GM23338 (cell line): ENCODE measurements around the gene CHRNA5. TPM values are rescaled to one million over a fixed set of nuclear protein-coding genes. Genes with fewer than 3 reads are reported as not detected.
"Not testable (repeated sequence)": the region's sequence is repeated elsewhere in the genome, so short reads cannot be mapped to it uniquely, and the experiment has no call there.

ENCODE experiments used
- ATAC-seq: fragments of 200-7000 bp; cut with Tn5 transposase; 3 replicates; pipeline ENCODE4 v1.9.1; 2020
- DNase-seq: peaks from one replicate; pipeline ENCODE4 v3.0.0-alpha.2; 2015; ENCODE audit warnings: low spot score
- H2AFZ ChIP-seq: fragments of 200-600 bp; sonication (generic); 2 replicates; pipeline ENCODE4 v1.8.0; 2016; ENCODE audit warnings: antibody characterized with exemption, mild to moderate bottlenecking, moderate library complexity
- H3F3A ChIP-seq: fragments of 200-600 bp; sonication (generic); replicated peaks from 2 replicates; pipeline ENCODE4 v1.8.0; 2017; ENCODE audit warnings: antibody characterized with exemption, mixed run types, low read depth
- H3K27ac ChIP-seq: fragments of 200-600 bp; sonication (generic); 2 replicates; pipeline ENCODE4 v1.6.1; 2016; ENCODE audit warnings: low read depth
- H3K27me3 ChIP-seq: fragments of 200-600 bp; sonication (generic); 2 replicates; pipeline ENCODE4 v1.8.0; 2016; ENCODE audit warnings: mild to moderate bottlenecking, mixed run types, moderate library complexity; ENCODE audit not compliant: insufficient read depth
- H3K36me3 ChIP-seq: fragments of 200-600 bp; sonication (generic); 2 replicates; pipeline ENCODE4 v1.8.0; 2016; ENCODE audit warnings: mild to moderate bottlenecking; ENCODE audit not compliant: insufficient read depth
- H3K4me1 ChIP-seq: fragments of 200-600 bp; sonication (generic); 2 replicates; pipeline ENCODE4 v1.8.0; 2016; ENCODE audit warnings: mild to moderate bottlenecking, moderate library complexity; ENCODE audit not compliant: insufficient read depth
- H3K4me2 ChIP-seq: fragments of 200-600 bp; sonication (generic); 2 replicates; pipeline ENCODE4 v1.7.1; 2017; ENCODE audit warnings: mixed run types
- H3K4me3 ChIP-seq: fragments of 200-600 bp; sonication (generic); 2 replicates; pipeline ENCODE4 v1.6.1; 2016; ENCODE audit warnings: mixed run types
- H3K79me2 ChIP-seq: fragments of 200-600 bp; sonication (generic); replicated peaks from 2 replicates; pipeline ENCODE4 v1.8.0; 2017; ENCODE audit warnings: mild to moderate bottlenecking; ENCODE audit not compliant: insufficient read depth
- H3K9me2 ChIP-seq: fragments of 200-600 bp; sonication (generic); 2 replicates; pipeline ENCODE4 v1.8.0; 2017; ENCODE audit not compliant: insufficient read depth
- H4K20me1 ChIP-seq: fragments of 200-600 bp; sonication (generic); replicated peaks from 2 replicates; pipeline ENCODE4 v1.8.0; 2017; ENCODE audit warnings: mild to moderate bottlenecking; ENCODE audit not compliant: insufficient read depth
- H3K27ac Mint-ChIP-seq: 2 replicates; pipeline ENCODE4 v1.8.0; 2020; ENCODE audit warnings: inconsistent platforms, mild to moderate bottlenecking, moderate library complexity, mixed read lengths
- H3K27me3 Mint-ChIP-seq: 3 replicates; pipeline ENCODE4 v1.8.0; 2022; ENCODE audit warnings: low read depth, mild to moderate bottlenecking, moderate library complexity, mixed read lengths, inconsistent platforms; ENCODE audit not compliant: insufficient read depth, poor library complexity
- H3K36me3 Mint-ChIP-seq: 3 replicates; pipeline ENCODE4 v1.8.0; 2021; ENCODE audit warnings: low read depth, mild to moderate bottlenecking, inconsistent platforms, moderate library complexity, mixed read lengths
- H3K4me1 Mint-ChIP-seq: 3 replicates; pipeline ENCODE4 v1.8.0; 2020; ENCODE audit warnings: mild to moderate bottlenecking, inconsistent platforms, mixed read lengths
- H3K4me3 Mint-ChIP-seq: 3 replicates; pipeline ENCODE4 v1.8.0; 2021; ENCODE audit warnings: moderate library complexity, mild to moderate bottlenecking, inconsistent platforms, mixed read lengths
- H3K9me3 Mint-ChIP-seq: 3 replicates; pipeline ENCODE4 v1.8.0; 2020; ENCODE audit warnings: moderate library complexity, mild to moderate bottlenecking, inconsistent platforms, mixed read lengths
- CREB1 ChIP-seq: fragments of 250-450 bp; sonication (Bioruptor Pico); IDR thresholded peaks from 2 replicates; pipeline ENCODE4 v1.5.0; 2020; ENCODE audit warnings: low read depth, mild to moderate bottlenecking, moderate library complexity
- EZH2 ChIP-seq: fragments of 200-600 bp; sonication (generic); IDR thresholded peaks from one replicate; pipeline ENCODE4 v1.8.0; 2017; ENCODE audit warnings: antibody characterized with exemption, mild to moderate bottlenecking, low read depth; ENCODE audit not compliant: unreplicated experiment
- EZH2phosphoT487 ChIP-seq: fragments of 200-600 bp; sonication (generic); IDR thresholded peaks from one replicate; pipeline ENCODE4 v1.8.1; 2018; ENCODE audit warnings: antibody characterized with exemption; ENCODE audit not compliant: unreplicated experiment
- POLR2AphosphoS5 ChIP-seq: IDR thresholded peaks from 2 replicates; pipeline ENCODE4 v1.6.1; 2016; ENCODE audit warnings: antibody characterized with exemption, low read depth
- polyA plus RNA-seq: library from polyadenylated mRNA; unstranded; fragments of >200 nt; fragmentation: Nextera tagmentation; extraction: Ambion mirVana; gene quantifications from 2 replicates; pipeline ENCODE4 v1.2.1, GENCODE V29; 2016
- total RNA-seq: library from RNA; depleted of rRNA; stranded (reverse); fragments of >200 nt; shearing (Covaris generic); gene quantifications from 2 replicates; pipeline ENCODE4 v1.2.3, GENCODE V29; 2014
- TF ChIP-seq, protein P1 (sequence below): IDR thresholded peaks from 2 replicates; pipeline ENCODE4 v1.6.1; 2016; ENCODE audit warnings: antibody characterized with exemption

Gene CHRNA5
- total and polyA plus RNA-seq, 2 experiments from 2014 or later = 19.6 to 23.3 TPM

DNA sequence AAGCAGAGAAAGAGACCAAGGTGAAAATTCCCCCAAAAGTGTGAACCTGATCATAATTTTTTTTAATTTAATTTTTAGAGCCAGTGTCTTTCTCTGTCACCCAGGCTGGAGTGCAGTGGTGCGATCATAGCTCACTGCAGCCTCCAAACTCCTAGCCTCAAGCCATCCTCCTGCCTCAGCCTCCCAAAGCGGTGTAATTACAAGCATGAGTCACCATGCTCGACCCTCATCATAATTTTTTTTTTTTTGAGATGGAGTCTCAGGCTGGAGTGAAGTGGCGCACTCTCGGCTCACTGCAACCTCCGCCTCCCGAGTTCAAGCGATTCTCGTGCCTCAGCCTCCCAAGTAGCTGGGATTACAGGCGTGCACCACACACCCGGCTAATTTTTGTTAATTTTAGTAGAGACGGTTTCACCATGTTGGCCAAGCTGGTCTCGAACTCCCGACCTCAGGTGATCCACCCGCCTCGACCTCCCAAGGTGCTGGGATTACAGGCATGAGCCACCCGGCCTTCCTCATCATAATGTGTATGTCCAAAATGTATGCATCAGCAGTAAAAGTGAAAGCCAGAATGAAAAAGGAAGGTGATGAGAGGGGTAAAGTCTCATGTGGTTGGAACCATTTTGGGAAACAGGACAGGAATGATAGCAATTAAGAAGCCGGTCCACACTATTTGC lies 25.7 kb upstream of the CHRNA5 start:
- peaks cover 25% of the 10 kb centered on the region for H3K36me3 ChIP-seq
- not testable (repeated sequence) for DNase-seq, H3K27me3 Mint-ChIP-seq, H3K4me1 ChIP-seq, ATAC-seq, H3K27me3 ChIP-seq, H3K27ac ChIP-seq, H3K4me1 Mint-ChIP-seq, H3K9me2 ChIP-seq, H3F3A ChIP-seq, H3K9me3 Mint-ChIP-seq
- Mint-ChIP-seq H3K4me3 (peak overlapping the region; percentile 95), H3K27ac (peak overlapping the region; percentile 99), H3K36me3 (peaks cover 27% of the 10 kb centered on the region)
- H2AFZ ChIP-seq = peak overlapping the region; percentile 94
- H3K4me2 ChIP-seq = peak overlapping the region; percentile 95
- H4K20me1 ChIP-seq = peaks cover 13% of the 10 kb centered on the region; the same call in 1 of the 2 replicates
- peaks cover 22% of the 10 kb centered on the region for H3K79me2 ChIP-seq
- H3K4me3 ChIP-seq = peak overlapping the region; percentile 88

DNA sequence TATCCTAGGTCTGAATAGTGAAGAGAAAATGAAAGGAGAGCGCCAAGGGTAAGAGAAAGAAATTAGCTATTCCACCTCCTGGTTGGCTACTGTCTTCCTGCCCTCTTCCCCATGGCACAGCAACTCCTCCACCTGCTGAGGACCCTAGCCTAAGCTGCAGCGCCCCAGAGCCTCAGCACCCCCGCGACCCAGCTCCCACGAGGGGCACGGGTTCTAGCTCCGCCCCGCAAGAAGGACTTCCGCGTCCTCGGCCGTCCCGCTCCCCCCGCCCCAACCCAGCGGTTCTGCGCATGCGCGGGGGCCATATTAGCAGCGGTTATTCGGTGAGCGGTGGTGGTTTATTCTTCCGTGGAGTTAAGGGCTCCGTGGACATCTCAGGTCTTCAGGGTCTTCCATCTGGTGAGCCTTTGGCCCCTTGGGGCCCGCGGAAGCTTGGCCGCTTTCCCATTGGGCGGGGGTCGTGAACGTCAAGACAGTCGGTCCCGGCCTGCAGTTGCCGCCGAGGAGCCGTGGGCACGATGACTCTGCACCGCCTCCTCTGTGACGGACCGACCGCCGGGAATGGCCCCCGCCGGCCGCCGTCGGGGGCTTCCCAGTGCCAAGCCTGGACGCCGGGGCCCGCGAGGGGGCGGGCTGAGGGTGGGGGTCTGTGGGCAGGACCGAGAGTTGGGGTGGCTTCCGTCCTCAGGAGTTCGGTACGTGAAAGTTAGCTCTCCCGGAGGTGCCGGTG lies 25.0 kb upstream of the CHRNA5 start, which contains the start of gene PSMA4:
Gene PSMA4 (plus strand): TSS at position 304 of the 730 bp plus-strand sequence. CDS start 1,484 bp downstream, outside the sequence.
- H3K4me1 ChIP-seq = peaks cover 8% of the 10 kb centered on the region; the same call in 1 of the 2 replicates
- peak within 1 kb of the TSS; percentile 95 for H3K27ac ChIP-seq
- peak within 1 kb of the TSS; percentile 88 for H3K4me3 ChIP-seq
- H3K79me2 ChIP-seq = peaks cover 22% of the 10 kb centered on the region
- DNase-seq (peak; percentile 89), ATAC-seq (peak; percentile 91)
- H3K36me3 ChIP-seq = peaks cover 32% of the 10 kb centered on the region
- H3K9me2 ChIP-seq = peaks cover 3% of the 10 kb centered on the region; the same call in 1 of the 2 replicates
- H3K4me2 ChIP-seq = peak within 1 kb of the TSS; percentile 95
- Mint-ChIP-seq H3K4me3 (peak within 1 kb of the TSS; percentile 95), H3K36me3 (peaks cover 33% of the 10 kb centered on the region), H3K4me1 (peaks cover 9% of the 10 kb centered on the region), H3K27ac (peak within 1 kb of the TSS; percentile 99), H3K9me3 (no peaks in the 10 kb centered on the region; the same call in 2 of the 3 replicates), H3K27me3 (peaks cover 9% of the 10 kb centered on the region)
- no peaks in the 10 kb centered on the region for H3F3A ChIP-seq
- TF ChIP-seq POLR2AphosphoS5 = peak; percentile 97
- TF ChIP-seq, protein P1, sequence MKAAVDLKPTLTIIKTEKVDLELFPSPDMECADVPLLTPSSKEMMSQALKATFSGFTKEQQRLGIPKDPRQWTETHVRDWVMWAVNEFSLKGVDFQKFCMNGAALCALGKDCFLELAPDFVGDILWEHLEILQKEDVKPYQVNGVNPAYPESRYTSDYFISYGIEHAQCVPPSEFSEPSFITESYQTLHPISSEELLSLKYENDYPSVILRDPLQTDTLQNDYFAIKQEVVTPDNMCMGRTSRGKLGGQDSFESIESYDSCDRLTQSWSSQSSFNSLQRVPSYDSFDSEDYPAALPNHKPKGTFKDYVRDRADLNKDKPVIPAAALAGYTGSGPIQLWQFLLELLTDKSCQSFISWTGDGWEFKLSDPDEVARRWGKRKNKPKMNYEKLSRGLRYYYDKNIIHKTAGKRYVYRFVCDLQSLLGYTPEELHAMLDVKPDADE = peak; percentile 30; the same call in 1 of the 2 replicates
- no peak for TF ChIP-seq EZH2phosphoT487
- TF ChIP-seq CREB1 = peak; percentile 28; the same call in 1 of the 2 replicates
- TF ChIP-seq EZH2 = no peak
- H2AFZ ChIP-seq = peak within 1 kb of the TSS; percentile 94
- no peaks in the 10 kb centered on the region for H3K27me3 ChIP-seq
- peaks cover 14% of the 10 kb centered on the region; the same call in 1 of the 2 replicates for H4K20me1 ChIP-seq
